OCI-LY7 (cell line): ENCODE results near the gene GTF3C1.

Source experiments
- EZH2phosphoT487 ChIP-seq: fragments of 200-600 bp; sonication (generic); IDR thresholded peaks from 2 replicates; pipeline ENCODE4 v1.6.1; 2018; ENCODE audit warnings: low read depth, borderline replicate concordance, mild to moderate bottlenecking, mixed run types, antibody characterized with exemption, low read length, moderate library complexity, mixed read lengths
- TF ChIP-seq, protein P1 (sequence below): fragments of 200-600 bp; sonication (generic); conservative IDR thresholded peaks from 2 replicates; pipeline ENCODE4 v1.5.1; 2014; ENCODE audit warnings: mild to moderate bottlenecking, antibody characterized with exemption, low read length, moderate library complexity, mixed read lengths

GRCh38 chr16:27429330-27429871 lies 120.3 kb downstream of the GTF3C1 start:
- TF ChIP-seq, protein P1, sequence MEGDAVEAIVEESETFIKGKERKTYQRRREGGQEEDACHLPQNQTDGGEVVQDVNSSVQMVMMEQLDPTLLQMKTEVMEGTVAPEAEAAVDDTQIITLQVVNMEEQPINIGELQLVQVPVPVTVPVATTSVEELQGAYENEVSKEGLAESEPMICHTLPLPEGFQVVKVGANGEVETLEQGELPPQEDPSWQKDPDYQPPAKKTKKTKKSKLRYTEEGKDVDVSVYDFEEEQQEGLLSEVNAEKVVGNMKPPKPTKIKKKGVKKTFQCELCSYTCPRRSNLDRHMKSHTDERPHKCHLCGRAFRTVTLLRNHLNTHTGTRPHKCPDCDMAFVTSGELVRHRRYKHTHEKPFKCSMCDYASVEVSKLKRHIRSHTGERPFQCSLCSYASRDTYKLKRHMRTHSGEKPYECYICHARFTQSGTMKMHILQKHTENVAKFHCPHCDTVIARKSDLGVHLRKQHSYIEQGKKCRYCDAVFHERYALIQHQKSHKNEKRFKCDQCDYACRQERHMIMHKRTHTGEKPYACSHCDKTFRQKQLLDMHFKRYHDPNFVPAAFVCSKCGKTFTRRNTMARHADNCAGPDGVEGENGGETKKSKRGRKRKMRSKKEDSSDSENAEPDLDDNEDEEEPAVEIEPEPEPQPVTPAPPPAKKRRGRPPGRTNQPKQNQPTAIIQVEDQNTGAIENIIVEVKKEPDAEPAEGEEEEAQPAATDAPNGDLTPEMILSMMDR: no peak
- no peak for TF ChIP-seq EZH2phosphoT487
